ENCODE data around the gene IKZF5.

IKZF5 gene

GRCh38 chr10:122974543-122975064, 34.0 kb downstream of the IKZF5 start:
- no peak for DNase-seq

DNA sequence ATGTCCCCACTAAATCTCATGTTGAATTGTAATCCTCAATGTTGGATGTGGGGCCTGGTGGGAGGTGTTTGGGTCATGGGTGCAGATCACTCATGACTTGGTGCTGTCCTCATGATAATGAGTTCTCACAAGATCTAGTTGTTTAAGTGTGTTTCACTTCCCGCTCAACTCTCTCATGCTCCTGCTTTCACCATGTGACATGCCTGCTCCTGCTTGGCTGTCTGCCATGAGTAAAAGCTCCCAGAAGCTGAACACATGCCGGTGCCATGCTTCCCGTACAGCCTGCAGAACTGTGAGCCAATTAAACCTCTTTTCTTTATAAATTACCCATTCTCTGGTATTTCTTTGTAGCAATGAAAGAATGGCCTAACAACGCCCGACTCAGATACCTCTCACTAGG, 34.6 kb downstream of the IKZF5 start:
- DNase-seq: no peak

DNA sequence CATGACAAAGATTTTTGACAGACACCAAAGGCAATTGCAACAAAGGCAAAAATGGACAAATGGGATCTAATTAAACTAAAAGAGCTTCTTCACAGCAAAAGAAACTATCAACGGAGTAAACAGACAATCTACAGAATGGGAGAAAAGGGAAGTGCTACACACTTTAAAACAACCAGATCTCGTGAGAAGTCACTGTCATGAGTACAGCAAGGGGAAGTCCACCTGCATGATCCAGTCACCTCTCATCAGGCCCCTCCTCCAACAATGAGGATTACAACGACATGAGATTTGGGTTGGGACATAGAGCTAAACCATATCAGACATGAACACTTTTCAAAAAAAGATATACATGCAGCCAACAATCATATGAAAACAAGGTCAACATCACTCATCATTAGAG, 39.9 kb downstream of the IKZF5 start:
- DNase-seq: no peak

GRCh38 chr10:122966879-122967278, 41.7 kb downstream of the IKZF5 start:
- DNase-seq: no peak

DNA sequence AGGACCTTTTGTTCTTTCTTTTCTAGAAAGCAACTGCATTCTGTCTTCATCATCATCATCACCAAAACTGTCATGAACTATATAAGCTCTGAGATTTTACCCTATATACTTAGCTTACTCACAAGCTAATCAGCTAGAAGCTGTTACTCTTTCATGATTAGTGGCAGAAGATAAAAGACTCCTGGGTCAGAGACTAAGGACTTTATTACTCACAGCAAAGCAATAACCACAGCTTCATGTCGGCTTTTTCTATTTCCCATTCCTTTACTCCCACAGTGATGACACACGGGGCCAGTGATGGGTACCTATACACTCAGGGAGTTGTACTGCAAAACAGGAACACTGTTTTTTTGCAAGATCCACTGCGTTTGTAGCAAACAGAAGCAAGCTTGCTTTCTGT, 46.2 kb downstream of the IKZF5 start:
- no peak for DNase-seq

DNA sequence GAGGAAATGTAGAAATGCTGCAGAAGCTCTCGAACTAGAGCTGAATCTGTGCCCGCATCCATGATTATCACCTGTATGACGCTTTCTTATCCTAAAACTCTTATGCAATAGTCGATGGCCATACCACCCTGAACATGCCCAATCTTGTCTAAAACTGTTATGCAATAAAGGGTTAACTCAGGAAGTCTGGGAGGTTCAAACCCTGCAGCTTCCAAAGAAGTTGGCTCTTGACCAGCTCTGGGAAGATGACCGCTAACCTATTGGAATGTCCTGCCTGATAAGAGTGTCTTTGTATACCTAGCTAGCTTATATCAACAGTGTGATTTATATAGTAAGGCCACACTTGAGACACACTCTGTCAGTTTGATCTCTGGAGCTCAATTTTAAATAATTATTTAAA, 51.1 kb downstream of the IKZF5 start:
- DNase-seq: no peak

DNA sequence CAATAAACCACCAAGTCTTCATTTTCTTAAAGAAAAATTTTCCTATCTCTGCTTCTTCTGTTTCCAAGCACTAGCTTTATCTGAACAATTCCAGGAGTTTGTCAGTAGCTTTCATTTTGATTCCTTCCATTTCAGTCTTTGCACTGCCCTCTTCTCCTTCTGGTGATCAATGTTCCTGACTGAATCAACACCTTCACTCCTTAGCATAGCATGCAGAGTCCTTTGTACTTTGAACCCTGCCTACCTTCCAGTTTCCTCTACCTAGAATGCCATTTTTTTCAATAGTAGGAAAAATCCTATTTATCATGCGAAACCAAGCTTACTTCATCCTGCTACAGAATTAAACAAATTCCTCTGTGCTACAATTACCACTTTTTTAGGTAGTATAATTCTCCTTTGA, 52.7 kb downstream of the IKZF5 start:
- no peak for DNase-seq

GRCh38 chr10:122954731-122955050, 53.9 kb downstream of the IKZF5 start:
- no peak for DNase-seq

- peak; percentile 92 to 94 for DNase-seq
Measured at GRCh38 chr10:122953902-122954730, 54.5 kb downstream of the IKZF5 start, which contains the start of gene C10orf88. C10orf88 (minus strand) TSS chr10:122954227; CDS start chr10:122954178, 49 bp downstream.

DNA sequence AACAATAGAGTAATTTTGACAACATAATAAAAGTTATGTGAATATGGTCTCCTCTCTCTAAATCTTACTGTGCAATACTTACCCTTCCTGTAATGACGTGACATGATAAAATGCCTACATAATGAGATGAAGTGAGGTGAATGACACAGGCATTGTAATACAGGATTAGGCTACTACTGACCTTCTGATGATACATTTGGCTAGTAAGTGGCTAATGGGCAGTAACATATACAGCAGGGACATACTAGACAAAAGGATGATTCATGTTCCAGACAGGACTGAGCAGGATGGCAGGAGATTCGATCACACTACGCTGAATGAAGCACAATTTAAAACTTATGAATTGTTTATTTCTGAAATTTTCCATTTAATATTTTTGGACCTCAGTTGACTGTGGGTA, 59.3 kb downstream of the IKZF5 start:
- no peak for DNase-seq

Data from NCI-H1930 (cell line).